NCI-H1092 treated with DMSO at 0.1 percent for 48 hours (cell line): ENCODE measurements around the gene FAM83C.

ENCODE experiments used
- DNase-seq: peaks from one replicate; lab custom pipeline; 2025; lab: John Stamatoyannopoulos, UW

Gene FAM83C

DNA sequence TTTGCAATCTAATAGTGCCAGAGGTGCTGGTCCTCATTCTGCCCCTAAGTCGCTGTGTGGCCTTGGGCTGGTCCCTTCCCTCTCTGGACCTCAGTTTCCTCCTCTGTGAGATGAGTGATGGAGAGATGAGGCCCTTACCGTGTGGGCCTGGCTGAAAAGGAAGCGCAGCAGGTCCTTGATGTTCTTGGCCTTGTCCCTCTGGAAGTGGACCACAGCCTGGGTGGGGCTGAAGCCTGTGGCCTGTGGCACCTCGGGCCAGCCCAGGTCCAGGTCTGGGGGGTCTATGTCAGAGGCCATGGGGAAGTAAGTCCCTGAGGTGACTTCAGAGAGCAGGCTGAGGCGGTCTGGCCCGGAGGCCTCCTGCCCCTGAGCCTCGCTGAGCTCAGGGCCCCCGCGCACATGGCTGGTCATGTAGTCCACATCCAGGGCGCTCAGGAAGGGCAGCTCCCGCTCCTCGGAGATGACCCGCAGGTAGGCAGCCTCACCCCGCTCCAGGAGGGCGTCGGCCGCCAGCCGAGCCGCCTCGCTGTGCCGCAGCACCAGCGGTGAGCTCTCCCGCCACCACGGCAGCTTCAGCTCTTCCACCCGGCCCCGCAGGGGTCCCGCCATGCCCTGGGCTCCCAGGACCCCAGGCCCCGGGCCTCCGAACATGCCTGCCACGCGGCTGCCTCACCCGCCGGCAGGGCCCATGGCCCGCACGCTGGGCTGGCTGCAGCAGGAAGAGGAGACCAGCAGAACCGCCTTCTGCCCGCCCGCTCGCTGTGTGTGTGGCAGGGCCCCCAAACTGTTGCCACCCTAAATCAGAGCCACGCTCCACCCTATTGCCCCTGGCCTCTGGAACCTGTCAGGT, at the start of gene FAM83C:
Gene FAM83C, minus strand, starts transcription at position 772 of the 850 bp plus-strand sequence. Its CDS starts 121 bp downstream, at position 651.
- DNase-seq = no peak

GRCh38 chr20:35341366-35342028, 49.3 kb upstream of the FAM83C start:
- DNase-seq = no peak

DNA sequence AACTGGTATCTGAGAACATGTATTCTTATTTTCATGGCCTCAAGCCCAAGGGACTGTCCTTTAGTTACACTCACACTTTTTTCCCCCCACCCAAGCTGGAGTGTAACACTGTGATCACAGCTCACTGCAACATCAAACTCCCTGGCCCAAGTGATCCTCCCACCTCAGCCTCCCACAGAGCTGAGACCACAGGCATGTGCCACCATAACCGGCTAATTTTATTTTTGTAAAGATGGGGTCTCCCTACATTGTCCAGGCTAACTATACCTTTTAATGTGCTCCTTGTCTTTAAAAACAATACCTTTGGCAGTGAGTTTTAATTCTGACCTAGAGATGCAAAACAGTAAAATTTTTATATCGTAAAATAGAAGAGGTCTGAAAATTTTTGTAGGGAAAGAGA, 48.2 kb upstream of the FAM83C start:
- no peak for DNase-seq

DNA sequence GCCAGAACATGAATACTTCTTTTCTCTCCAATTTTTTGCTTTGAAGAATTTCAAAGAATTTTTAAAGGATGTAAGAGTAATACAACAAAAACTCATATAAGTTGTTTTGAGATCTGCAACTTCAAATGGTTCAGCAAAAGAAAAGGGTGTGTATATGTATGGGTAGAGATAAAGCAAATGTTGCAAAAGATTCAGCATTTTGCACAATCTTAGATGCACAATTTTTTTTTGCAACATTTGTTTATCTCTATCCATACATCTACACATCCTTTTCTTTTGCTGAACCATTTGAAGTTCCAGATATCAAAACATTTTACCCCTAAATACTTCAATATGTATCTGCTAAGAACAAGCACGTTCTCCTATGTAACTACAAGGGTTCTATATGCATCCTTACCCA, 47.4 kb upstream of the FAM83C start:
- DNase-seq = no peak

GRCh38 chr20:35339007-35339406, 46.8 kb upstream of the FAM83C start:
- DNase-seq = no peak

- DNase-seq = no peak
Observed at GRCh38 chr20:35334311-35335101, 42.3 kb upstream of the FAM83C start.

GRCh38 chr20:35333606-35334005, 41.4 kb upstream of the FAM83C start:
- DNase-seq = no peak

DNA sequence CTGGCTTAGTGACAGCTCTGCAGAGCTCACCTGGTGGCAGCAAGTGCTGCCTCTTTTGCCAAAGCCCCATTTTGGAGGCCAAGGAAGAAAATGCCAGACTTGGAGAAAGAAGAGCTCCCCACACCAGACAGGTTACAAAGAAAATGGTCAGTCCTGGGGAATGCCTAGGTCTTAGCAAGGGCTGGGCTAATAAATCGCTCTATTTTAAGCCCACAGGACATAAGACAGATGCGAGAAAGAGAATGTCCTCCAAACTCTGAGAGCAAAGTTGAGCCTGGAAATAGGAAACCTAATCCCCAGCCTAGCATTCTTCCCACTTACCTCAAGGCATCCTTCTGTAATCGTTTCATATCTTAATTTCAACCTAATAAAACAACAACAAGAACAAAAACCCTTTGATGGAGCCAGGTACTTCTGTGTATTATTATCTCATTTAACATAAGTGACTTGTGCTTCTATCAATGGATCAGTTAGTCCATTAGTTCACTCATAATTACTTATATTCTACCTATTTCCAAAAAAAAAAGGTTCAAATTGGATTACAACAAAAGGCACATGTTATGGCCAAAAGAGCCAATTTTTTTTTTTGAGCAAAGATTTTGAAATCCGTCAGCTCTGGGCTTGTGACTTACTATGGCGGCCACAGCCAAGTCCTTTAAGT, 40.4 kb upstream of the FAM83C start:
- no peak for DNase-seq

GRCh38 chr20:35329435-35330139, 37.4 kb upstream of the FAM83C start:
- no peak for DNase-seq

DNA sequence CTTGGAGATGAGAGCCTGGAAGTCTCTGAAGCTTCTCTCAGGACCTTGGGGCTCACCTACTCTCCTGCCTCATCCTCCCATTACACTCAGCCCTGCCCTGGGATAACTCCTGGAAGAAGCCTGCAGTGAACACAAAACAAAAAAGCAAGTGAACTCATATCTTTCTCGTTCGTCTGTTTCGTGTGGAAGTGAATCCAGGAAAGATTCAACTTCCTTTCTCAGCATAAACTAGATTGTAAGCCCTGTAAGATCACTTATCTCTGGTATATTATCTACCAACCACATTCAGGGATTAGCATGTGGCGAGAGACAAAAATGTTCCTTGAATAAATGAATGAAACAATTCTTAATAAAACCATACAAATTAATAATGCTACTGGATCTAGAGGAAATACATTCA, 36.5 kb upstream of the FAM83C start:
- DNase-seq = no peak

DNA sequence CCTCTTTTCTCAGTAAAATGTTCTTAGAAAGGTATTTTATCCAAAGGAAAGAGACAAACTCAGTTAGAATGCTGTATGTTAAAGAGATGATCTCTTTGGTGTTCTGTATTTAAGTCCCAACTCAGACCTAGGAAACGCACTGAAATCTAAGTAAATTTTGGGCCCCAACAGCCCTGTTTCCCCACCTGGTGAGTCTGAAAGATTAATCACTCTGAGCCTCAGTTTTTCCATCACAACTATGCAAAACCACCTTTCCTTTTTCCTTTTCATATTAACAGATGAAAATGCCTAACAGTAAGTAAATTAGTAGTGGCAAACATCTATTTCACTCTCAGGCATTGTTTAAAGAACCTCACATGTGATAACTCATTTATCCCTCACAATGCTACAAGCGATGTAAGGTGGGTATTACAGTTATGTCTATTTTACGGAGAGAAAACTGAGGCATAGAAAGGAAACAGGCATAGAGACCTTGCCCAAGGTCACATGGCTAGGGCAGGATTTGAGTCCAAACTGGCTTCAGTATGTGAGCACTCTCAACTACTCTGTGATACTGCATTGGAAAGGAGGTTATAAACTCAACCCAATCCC, 36.0 kb upstream of the FAM83C start:
- no peak for DNase-seq

GRCh38 chr20:35327074-35327976, 35.1 kb upstream of the FAM83C start:
- DNase-seq = no peak

DNA sequence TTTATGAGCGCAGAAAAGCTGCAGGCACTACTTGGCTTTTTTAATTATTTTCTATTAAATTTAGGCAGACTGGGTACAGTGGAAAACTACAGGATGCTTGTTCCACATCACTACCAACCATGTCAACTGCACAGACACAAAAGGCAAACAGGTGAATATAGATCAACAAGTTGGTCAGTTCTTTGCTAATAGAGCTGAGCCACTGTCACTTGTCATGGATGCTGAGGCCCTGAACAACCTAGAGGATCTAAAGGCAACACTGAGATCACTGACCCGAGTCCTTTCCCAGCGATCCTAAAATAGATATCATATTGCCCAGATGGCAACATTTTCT, 34.5 kb upstream of the FAM83C start:
- DNase-seq = no peak

DNA sequence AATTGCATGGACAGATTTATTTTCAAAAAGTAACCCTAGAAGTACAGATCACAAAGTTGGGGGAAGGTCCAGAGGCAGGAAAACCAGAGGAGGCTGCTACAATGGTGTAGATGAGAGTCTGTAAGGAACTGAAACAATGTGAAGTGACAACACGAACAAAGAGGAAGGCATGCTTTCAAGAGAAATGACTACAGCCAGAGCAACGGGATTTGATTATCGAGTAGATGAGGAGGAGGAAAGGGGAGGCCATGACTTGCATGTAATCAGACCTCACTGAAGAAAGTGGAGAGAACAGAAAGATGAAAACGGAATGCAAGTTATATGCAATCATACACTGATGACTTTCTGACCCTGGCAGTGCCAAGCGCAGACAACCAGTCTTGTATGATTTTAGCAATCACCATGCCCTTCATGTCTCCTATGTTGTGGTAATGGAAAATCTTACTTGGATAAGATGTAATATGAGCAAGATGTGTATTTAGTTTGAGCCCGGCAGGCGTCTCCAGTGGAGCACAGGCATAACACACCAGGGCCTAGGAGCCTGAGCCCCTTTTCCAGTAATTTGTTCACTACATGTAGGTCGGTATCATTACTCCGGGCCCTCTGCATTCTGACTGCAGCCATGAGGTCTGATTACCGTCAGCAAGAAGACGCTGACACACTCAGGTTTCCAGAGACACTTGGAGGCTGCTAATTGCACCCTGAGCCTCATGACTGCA, 34.0 kb upstream of the FAM83C start:
- DNase-seq = no peak

- no peak for DNase-seq
Observed at GRCh38 chr20:35325401-35325800, 33.2 kb upstream of the FAM83C start.

DNA sequence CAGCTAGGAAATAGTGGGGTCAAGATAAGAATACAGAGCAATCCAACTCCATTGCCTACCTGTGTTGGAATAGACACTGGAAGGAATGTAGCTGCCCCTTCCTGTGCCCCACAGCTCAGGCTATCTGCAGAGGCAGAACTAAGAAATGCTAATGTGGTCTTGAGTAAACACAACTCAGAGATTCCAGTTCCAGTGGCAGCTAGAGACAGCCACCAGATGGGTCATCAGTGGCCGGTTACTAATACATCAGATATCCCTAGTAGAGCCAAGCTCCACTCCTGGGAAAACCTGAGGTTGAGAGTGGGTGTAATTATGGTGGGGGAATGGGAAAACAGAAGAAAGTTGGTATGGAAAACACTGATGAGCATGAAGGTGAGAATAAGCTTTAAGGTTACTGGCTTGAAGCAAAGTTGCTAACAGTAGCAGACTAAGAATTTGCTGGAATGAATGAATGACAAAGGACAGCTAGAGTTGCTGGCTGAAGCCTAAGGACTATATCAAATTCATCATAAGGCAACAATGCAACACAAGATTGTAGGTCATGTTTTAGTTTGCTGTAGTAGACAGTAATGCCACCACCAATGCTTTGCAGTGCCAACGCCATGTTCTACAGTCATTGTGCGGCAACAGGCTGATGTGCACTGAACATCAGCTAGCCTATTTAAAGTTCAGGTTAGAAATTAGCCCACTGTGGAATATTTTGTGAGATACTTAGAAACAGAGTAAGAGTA, 28.3 kb upstream of the FAM83C start:
- no peak for DNase-seq

DNA sequence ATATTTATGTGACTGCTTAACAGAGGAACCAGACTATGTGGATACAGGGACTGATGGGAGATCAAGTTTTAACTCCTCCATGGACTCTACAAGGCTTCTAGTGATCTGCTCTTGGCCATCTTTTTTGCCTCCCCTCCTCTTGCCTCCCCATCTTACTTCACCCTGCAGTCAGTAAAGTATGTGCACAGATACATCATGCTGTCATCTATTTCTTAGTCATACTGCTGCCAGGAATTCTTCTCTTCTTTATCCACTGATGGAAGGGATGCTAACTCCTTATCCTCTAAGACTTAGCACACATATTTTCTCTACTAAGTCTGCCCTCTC, 27.6 kb upstream of the FAM83C start:
- DNase-seq = no peak

- DNase-seq = no peak
Observed at GRCh38 chr20:35319192-35319870, 27.1 kb upstream of the FAM83C start.
